ENCODE measurements around the gene TSPAN5.

Gene TSPAN5

GRCh38 chr4:98612318-98613250, 45.8 kb downstream of the TSPAN5 start:
- no peak overlapping the region for H3K4me3 ChIP-seq (replicated peaks; ENCODE audit: low read depth, low read length)
- H3K27me3 ChIP-seq (replicated peaks; ENCODE audit: control insufficient read depth, insufficient read depth, low read length): no peaks in the 10 kb centered on the region
- no peak for TF ChIP-seq CTCF (IDR thresholded peaks at IDR 0.05; ENCODE audit: insufficient read depth, low read length, poor library complexity, severe bottlenecking)
- peak; percentile 41 for DNase-seq (ENCODE audit: extremely low read depth, insufficient read length)
- H3K36me3 ChIP-seq (ENCODE audit: control insufficient read depth, insufficient read depth, low read length): no peaks in the 10 kb centered on the region

- Histone ChIP-seq H3K36me3 (ENCODE audit: control insufficient read depth, insufficient read depth, low read length) (no peaks in the 10 kb centered on the region), H3K4me3 (replicated peaks; ENCODE audit: low read depth, low read length) (no peak overlapping the region), H3K27me3 (replicated peaks; ENCODE audit: control insufficient read depth, insufficient read depth, low read length) (no peaks in the 10 kb centered on the region)
- no peak for TF ChIP-seq CTCF (IDR thresholded peaks at IDR 0.05; ENCODE audit: insufficient read depth, low read length, poor library complexity, severe bottlenecking)
- DNase-seq (ENCODE audit: extremely low read depth, insufficient read length): no peak
Observed at GRCh38 chr4:98611677-98612317, 46.6 kb downstream of the TSPAN5 start.

GRCh38 chr4:98610926-98611676, 47.3 kb downstream of the TSPAN5 start:
- H3K36me3 ChIP-seq (ENCODE audit: control insufficient read depth, insufficient read depth, low read length): no peaks in the 10 kb centered on the region
- no peak for DNase-seq (ENCODE audit: extremely low read depth, insufficient read length)
- no peak overlapping the region for H3K4me3 ChIP-seq (replicated peaks; ENCODE audit: low read depth, low read length)
- TF ChIP-seq CTCF (IDR thresholded peaks at IDR 0.05; ENCODE audit: insufficient read depth, low read length, poor library complexity, severe bottlenecking): no peak
- no peaks in the 10 kb centered on the region for H3K27me3 ChIP-seq (replicated peaks; ENCODE audit: control insufficient read depth, insufficient read depth, low read length)

- TF ChIP-seq CTCF (IDR thresholded peaks at IDR 0.05; ENCODE audit: insufficient read depth, low read length, poor library complexity, severe bottlenecking): no peak
- H3K36me3 ChIP-seq (ENCODE audit: control insufficient read depth, insufficient read depth, low read length): no peaks in the 10 kb centered on the region
- DNase-seq (ENCODE audit: extremely low read depth, insufficient read length): no peak
- H3K4me3 ChIP-seq (replicated peaks; ENCODE audit: low read depth, low read length): no peak overlapping the region
- H3K27me3 ChIP-seq (replicated peaks; ENCODE audit: control insufficient read depth, insufficient read depth, low read length): no peaks in the 10 kb centered on the region
Observed at GRCh38 chr4:98610431-98610830, 48.0 kb downstream of the TSPAN5 start.

- no peak overlapping the region for H3K4me3 ChIP-seq (replicated peaks; ENCODE audit: low read depth, low read length)
- DNase-seq (ENCODE audit: extremely low read depth, insufficient read length): no peak
- no peaks in the 10 kb centered on the region for H3K27me3 ChIP-seq (replicated peaks; ENCODE audit: control insufficient read depth, insufficient read depth, low read length)
- no peak for TF ChIP-seq CTCF (IDR thresholded peaks at IDR 0.05; ENCODE audit: insufficient read depth, low read length, poor library complexity, severe bottlenecking)
- no peaks in the 10 kb centered on the region for H3K36me3 ChIP-seq (ENCODE audit: control insufficient read depth, insufficient read depth, low read length)
Observed at GRCh38 chr4:98609934-98610333, 48.5 kb downstream of the TSPAN5 start.

All from GM06990 (cell line).